MM.1S (cell line): ENCODE measurements around the gene PPIH.

ENCODE experiments used
- DNase-seq: peaks from one replicate; pipeline ENCODE4 v3.0.0-alpha.2; 2015
- H2AFZ ChIP-seq: fragments of 300-600 bp; sonication (generic); 2 replicates; pipeline ENCODE4 v1.6.0; 2016; ENCODE audit warnings: antibody characterized with exemption, low read length
- H3F3A ChIP-seq: fragments of 300-600 bp; sonication (generic); 2 replicates; pipeline ENCODE4 v1.6.1; 2016; ENCODE audit warnings: mild to moderate bottlenecking, antibody characterized with exemption, low read length, moderate library complexity, mixed read lengths; ENCODE audit not compliant: insufficient read depth
- H3K27ac ChIP-seq: fragments of 300-600 bp; sonication (generic); 2 replicates; pipeline ENCODE4 v1.5.1; 2016; ENCODE audit warnings: mild to moderate bottlenecking, low read length
- H3K27me3 ChIP-seq: fragments of 300-600 bp; sonication (generic); replicated peaks from 2 replicates; pipeline ENCODE4 v1.6.0; 2016; ENCODE audit warnings: low read length; ENCODE audit not compliant: insufficient read depth
- H3K36me3 ChIP-seq: fragments of 300-600 bp; sonication (generic); replicated peaks from 2 replicates; pipeline ENCODE4 v1.6.1; 2016; ENCODE audit warnings: mild to moderate bottlenecking, low read length, mixed read lengths; ENCODE audit not compliant: insufficient read depth
- H3K4me1 ChIP-seq: fragments of 300-600 bp; sonication (generic); 2 replicates; pipeline ENCODE4 v1.6.1; 2016; ENCODE audit warnings: low read length, mixed read lengths
- H3K4me2 ChIP-seq: fragments of 300-600 bp; sonication (generic); 2 replicates; pipeline ENCODE4 v1.6.0; 2016; ENCODE audit warnings: low read depth, low read length
- H3K4me3 ChIP-seq: fragments of 300-600 bp; sonication (generic); 2 replicates; pipeline ENCODE4 v1.5.1; 2016; ENCODE audit warnings: low read length, mixed read lengths
- H3K79me2 ChIP-seq: fragments of 300-600 bp; sonication (generic); 2 replicates; pipeline ENCODE4 v1.6.1; 2016; ENCODE audit warnings: mixed run types, low read length, mixed read lengths
- H3K9ac ChIP-seq: fragments of 300-600 bp; sonication (generic); 2 replicates; pipeline ENCODE4 v1.6.1; 2016; ENCODE audit warnings: low read length, mixed read lengths
- H3K9me2 ChIP-seq: fragments of 300-600 bp; sonication (generic); replicated peaks from 2 replicates; pipeline ENCODE4 v1.6.1; 2016; ENCODE audit warnings: mild to moderate bottlenecking, low read length, mixed read lengths; ENCODE audit not compliant: insufficient read depth
- H3K9me3 ChIP-seq: fragments of 300-600 bp; sonication (generic); replicated peaks from 2 replicates; pipeline ENCODE4 v1.6.1; 2016; ENCODE audit warnings: mild to moderate bottlenecking, low read length, mixed read lengths; ENCODE audit not compliant: insufficient read depth
- H4K20me1 ChIP-seq: fragments of 300-600 bp; sonication (generic); 2 replicates; pipeline ENCODE4 v1.6.1; 2016; ENCODE audit warnings: mild to moderate bottlenecking, low read length, moderate library complexity, mixed read lengths; ENCODE audit not compliant: insufficient read depth
- EZH2 ChIP-seq: fragments of 300-600 bp; sonication (generic); optimal IDR thresholded peaks from 2 replicates; pipeline ENCODE3; 2017; ENCODE audit warnings: low read depth, mild to moderate bottlenecking, antibody characterized with exemption, low read length, mixed read lengths
- EZH2phosphoT487 ChIP-seq: fragments of 300-600 bp; sonication (generic); IDR thresholded peaks from 2 replicates; pipeline ENCODE4 v1.6.1; 2018; ENCODE audit warnings: antibody characterized with exemption, low read length
- TF ChIP-seq, protein P1 (sequence below): fragments of 300-600 bp; sonication (generic); IDR thresholded peaks from 2 replicates; pipeline ENCODE4 v1.5.1; 2016; ENCODE audit warnings: antibody characterized with exemption, low read length, mixed read lengths

PPIH gene

DNA sequence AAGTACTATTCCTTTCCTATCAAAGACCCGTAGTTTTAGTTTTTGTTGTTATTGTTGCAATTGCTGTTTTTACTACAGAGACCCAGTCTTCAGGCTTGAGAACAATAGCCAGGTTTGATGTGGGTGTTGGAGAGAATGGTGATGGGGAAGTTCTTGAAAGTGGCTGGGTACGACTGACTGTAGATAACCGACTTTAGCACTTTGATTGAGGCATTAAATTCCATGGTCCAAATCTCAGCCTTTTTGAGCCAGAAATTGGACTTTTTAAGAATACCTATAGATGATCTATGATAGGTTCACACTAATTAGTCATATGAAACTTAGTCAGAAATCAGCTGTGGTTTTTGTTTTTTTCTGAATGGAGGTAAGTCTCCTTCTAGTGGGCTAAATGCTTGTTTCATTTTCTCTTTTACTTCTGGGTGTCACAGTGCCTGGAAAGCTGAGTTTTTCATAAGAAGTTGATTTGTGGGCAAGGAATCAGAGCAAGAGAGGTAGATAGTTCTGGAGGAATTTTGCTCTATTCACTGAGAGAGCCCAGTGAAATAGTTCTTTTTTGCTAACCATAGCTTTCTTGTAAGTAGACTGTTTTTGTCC lies 2.8 kb downstream of the PPIH start:
- Histone ChIP-seq H3F3A (peaks cover 23% of the 10 kb centered on the region), H3K9me3 (no peaks in the 10 kb centered on the region), H3K4me2 (peak overlapping the region; percentile 66), H3K36me3 (peaks cover 7% of the 10 kb centered on the region; the same call in 1 of the 2 replicates), H3K9me2 (no peaks in the 10 kb centered on the region), H3K4me3 (peak overlapping the region; percentile 14), H3K9ac (peak overlapping the region; percentile 21; the same call in 1 of the 2 replicates), H2AFZ (no peak overlapping the region), H3K27ac (peak overlapping the region; percentile 52; the same call in 1 of the 2 replicates), H4K20me1 (no peaks in the 10 kb centered on the region), H3K79me2 (peaks cover 43% of the 10 kb centered on the region), H3K27me3 (no peaks in the 10 kb centered on the region), H3K4me1 (peaks cover 29% of the 10 kb centered on the region)
- DNase-seq = peak; percentile 77
- TF ChIP-seq EZH2phosphoT487 (no peak), EZH2 (no peak)
- TF ChIP-seq, protein P1, sequence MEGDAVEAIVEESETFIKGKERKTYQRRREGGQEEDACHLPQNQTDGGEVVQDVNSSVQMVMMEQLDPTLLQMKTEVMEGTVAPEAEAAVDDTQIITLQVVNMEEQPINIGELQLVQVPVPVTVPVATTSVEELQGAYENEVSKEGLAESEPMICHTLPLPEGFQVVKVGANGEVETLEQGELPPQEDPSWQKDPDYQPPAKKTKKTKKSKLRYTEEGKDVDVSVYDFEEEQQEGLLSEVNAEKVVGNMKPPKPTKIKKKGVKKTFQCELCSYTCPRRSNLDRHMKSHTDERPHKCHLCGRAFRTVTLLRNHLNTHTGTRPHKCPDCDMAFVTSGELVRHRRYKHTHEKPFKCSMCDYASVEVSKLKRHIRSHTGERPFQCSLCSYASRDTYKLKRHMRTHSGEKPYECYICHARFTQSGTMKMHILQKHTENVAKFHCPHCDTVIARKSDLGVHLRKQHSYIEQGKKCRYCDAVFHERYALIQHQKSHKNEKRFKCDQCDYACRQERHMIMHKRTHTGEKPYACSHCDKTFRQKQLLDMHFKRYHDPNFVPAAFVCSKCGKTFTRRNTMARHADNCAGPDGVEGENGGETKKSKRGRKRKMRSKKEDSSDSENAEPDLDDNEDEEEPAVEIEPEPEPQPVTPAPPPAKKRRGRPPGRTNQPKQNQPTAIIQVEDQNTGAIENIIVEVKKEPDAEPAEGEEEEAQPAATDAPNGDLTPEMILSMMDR = no peak

DNA sequence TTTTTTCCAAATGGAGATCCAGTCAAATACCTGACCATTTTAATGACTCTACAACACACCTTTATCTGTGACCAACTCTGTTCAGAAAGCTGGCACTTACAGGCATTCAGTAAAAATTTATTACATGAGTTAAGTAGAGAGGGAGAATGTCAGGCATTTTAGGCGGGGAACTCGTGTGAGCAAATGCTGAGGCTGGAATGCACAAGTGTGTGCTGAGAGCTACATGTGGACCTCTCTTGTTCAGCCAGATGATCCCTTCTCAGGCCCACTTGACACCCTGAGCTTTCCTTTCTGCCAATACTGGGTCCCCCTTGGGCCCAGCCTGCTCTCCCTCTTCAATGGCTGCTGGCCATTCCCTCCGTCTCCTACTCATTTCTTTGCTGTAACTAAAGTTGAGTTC lies 11.7 kb downstream of the PPIH start:
- no peaks in the 10 kb centered on the region for H3K4me1 ChIP-seq
- no peak overlapping the region for H3K27ac ChIP-seq
- no peaks in the 10 kb centered on the region for H3K9me3 ChIP-seq
- H3K4me3 ChIP-seq = no peak overlapping the region
- H3K9ac ChIP-seq = no peak overlapping the region
- TF ChIP-seq EZH2phosphoT487 = no peak
- no peaks in the 10 kb centered on the region for H3K9me2 ChIP-seq
- H3K79me2 ChIP-seq = no peaks in the 10 kb centered on the region
- no peaks in the 10 kb centered on the region for H3K27me3 ChIP-seq
- no peak overlapping the region for H2AFZ ChIP-seq
- H4K20me1 ChIP-seq = no peaks in the 10 kb centered on the region
- peaks cover 7% of the 10 kb centered on the region; the same call in 1 of the 2 replicates for H3K36me3 ChIP-seq
- no peak overlapping the region for H3K4me2 ChIP-seq
- no peaks in the 10 kb centered on the region for H3F3A ChIP-seq
- no peak for DNase-seq

DNA sequence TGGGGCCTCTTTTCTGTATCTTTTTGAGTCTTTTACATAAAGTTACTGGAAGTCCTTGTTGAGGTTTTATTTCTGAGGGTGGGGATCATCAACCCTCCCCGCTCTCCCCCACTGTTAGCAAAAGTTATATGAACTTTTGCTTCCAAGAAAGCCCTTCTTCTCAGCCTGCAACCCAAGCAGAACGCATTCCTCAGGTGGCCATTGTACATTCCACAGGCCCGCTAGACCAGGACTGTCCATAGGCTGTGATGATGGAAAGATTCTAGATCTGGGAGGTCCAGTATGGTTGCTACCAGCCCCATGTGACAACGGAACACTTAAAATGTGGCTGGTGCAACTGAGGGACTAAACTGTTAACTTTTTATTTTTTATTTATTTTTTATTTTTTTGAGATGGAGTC lies 12.2 kb downstream of the PPIH start:
- H3K4me3 ChIP-seq = no peak overlapping the region
- DNase-seq = no peak
- no peaks in the 10 kb centered on the region for H3K9me2 ChIP-seq

More for the DNA sequence above, 12.2 kb downstream of the PPIH start:
- Histone ChIP-seq H3K27ac (no peak overlapping the region), H3F3A (no peaks in the 10 kb centered on the region), H3K4me2 (no peak overlapping the region), H3K9ac (no peak overlapping the region), H3K36me3 (peaks cover 6% of the 10 kb centered on the region; the same call in 1 of the 2 replicates), H4K20me1 (no peaks in the 10 kb centered on the region), H2AFZ (no peak overlapping the region), H3K4me1 (no peaks in the 10 kb centered on the region), H3K27me3 (no peaks in the 10 kb centered on the region), H3K9me3 (no peaks in the 10 kb centered on the region), H3K79me2 (no peaks in the 10 kb centered on the region)
- TF ChIP-seq EZH2phosphoT487 (no peak), EZH2 (no peak)
- TF ChIP-seq, protein P1 = no peak
